SK-N-MC (cell line): Measurements from ENCODE around the gene ATXN7L2.

ENCODE experiments used
- EZH2 ChIP-seq: fragments of 200-600 bp; sonication (generic); IDR thresholded peaks from one replicate; pipeline ENCODE4 v1.6.1; 2017; ENCODE audit warnings: antibody characterized with exemption
- FOXP2 ChIP-seq: optimal IDR thresholded peaks from 2 replicates; pipeline ENCODE3; 2011; ENCODE audit warnings: mild to moderate bottlenecking, moderate library complexity; ENCODE audit not compliant: insufficient read depth; ENCODE audit errors: extremely low read length, control extremely low read depth
- POLR2AphosphoS5 ChIP-seq: IDR thresholded peaks from 2 replicates; pipeline ENCODE4 v1.6.1; 2012; ENCODE audit warnings: mild to moderate bottlenecking, low read depth, low read length, borderline replicate concordance

DNA sequence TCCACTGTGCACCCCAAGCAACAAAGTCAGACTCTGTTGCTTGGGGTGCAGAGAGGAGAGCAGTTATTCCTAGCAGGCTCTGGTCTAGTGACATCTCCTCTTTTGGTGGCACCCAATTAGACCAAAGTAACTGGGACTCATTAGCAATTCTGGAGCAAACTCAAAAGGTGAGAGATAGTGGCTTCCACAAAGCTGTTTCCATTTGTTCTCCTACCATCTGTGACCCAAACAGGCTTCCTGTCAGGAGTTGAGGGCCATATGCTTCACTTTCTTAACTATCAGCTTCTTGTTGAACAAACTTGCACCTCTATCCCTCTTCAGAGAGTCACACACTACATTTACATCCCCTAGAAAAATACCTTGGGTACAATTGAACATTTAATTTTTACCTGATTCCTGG, 1.5 kb upstream of the ATXN7L2 start:
- TF ChIP-seq POLR2AphosphoS5 (no peak), EZH2 (no peak), FOXP2 (no peak)
